ENCODE results near the gene ALDH1A3. TPM values are rescaled to one million over a fixed set of nuclear protein-coding genes. Genes with fewer than 3 reads are reported as not detected.

Gene ALDH1A3
- total and polyA plus RNA-seq, 2 of the 4 experiments (the other 2 are of a cell fraction): 3.1 to 5.0 TPM

GRCh38 chr15:100891307-100892012, 11.8 kb downstream of the ALDH1A3 start:
- no peak overlapping the region for H4K91ac ChIP-seq (ENCODE audit: insufficient read depth, low read depth, low read length)
- H2BK5ac ChIP-seq (ENCODE audit: low read depth, low read length, poor library complexity, severe bottlenecking): no peak overlapping the region
- no peaks in the 10 kb centered on the region for H4K20me1 ChIP-seq (ENCODE audit: insufficient read depth, low read length)
- no peak overlapping the region for H3K56ac ChIP-seq (ENCODE audit: extremely low read depth, insufficient read depth, low read length)
- POLR2A ChIA-PET (ENCODE audit: unreplicated experiment): no interaction called here
- no peak overlapping the region for H3K27ac ChIP-seq (ENCODE audit: insufficient read depth, low read length)
- H3K4me3 ChIP-seq (ENCODE audit: insufficient read depth, low read depth, low read length): no peak overlapping the region
- no peak overlapping the region for H4K8ac ChIP-seq (ENCODE audit: low read depth in 2 of 2, low read length in 2 of 2)
- peak overlapping the region; percentile 5 for H2AK9ac ChIP-seq (replicated peaks; ENCODE audit: low read depth, low read length, poor library complexity)
- no peak overlapping the region for H3K18ac ChIP-seq (ENCODE audit: low read depth, low read length)
- intact Hi-C loops (cut with micrococcal nuclease): no loop called here
- dilution Hi-C loops (cut with HindIII; ENCODE audit: low sequenced_read_pairs, unreplicated experiment): no loop called here
- no peak overlapping the region for H3K23ac ChIP-seq (ENCODE audit: low read depth, low read length)
- H2BK15ac ChIP-seq (ENCODE audit: low read depth, low read length): no peak overlapping the region
- in situ Hi-C loops (cut with MboI; ENCODE audit: low sequenced_read_pairs): no loop called here
- no peak overlapping the region for H3K9ac ChIP-seq (ENCODE audit: low read depth, low read length)
- 78% methylated on average over 3 of the region's 21 CpGs; no CpG with 5 or more reads in 1 of the 2 experiments for WGBS, 2 experiments (ENCODE audit: extremely low coverage in 2 of 2, insufficient read length in 1 of 2)
- H4K5ac ChIP-seq (ENCODE audit: low read depth, low read length): no peak overlapping the region
- no peak overlapping the region for H2AFZ ChIP-seq (replicated peaks; ENCODE audit: low read length, poor library complexity)
- H2AK5ac ChIP-seq (ENCODE audit: low read depth, low read length): no peak overlapping the region
- DNase-seq (no peak), ATAC-seq (ENCODE audit: low read depth) (no peak)
- no peak overlapping the region for H2BK120ac ChIP-seq (ENCODE audit: low read depth, low read length)
- no peak overlapping the region for H3K4ac ChIP-seq (ENCODE audit: low read depth, low read length)
- CTCF ChIA-PET: no interaction called here
- TF ChIP-seq CTCF (conservative IDR thresholded peaks at IDR 0.05; ENCODE audit: low read depth, low read length) (no peak), BHLHE40 (IDR thresholded peaks at IDR 0.05; ENCODE audit: low read depth, low read length) (no peak), FOS (IDR thresholded peaks at IDR 0.05; ENCODE audit: low read depth, low read length) (no peak), NFE2L2 (IDR thresholded peaks at IDR 0.05; ENCODE audit: low read depth, low read length) (no peak), MAZ (IDR thresholded peaks at IDR 0.05; ENCODE audit: borderline replicate concordance, low read depth, low read length) (no peak), CEBPB (IDR thresholded peaks at IDR 0.05; ENCODE audit: low read depth, low read length) (no peak), RAD21 (IDR thresholded peaks at IDR 0.05; ENCODE audit: low read length) (no peak), MAFK (IDR thresholded peaks at IDR 0.05; ENCODE audit: low read depth, low read length) (no peak), CHD1 (IDR thresholded peaks at IDR 0.05; ENCODE audit: low read depth, low read length) (no peak), RCOR1 (IDR thresholded peaks at IDR 0.05; ENCODE audit: insufficient replicate concordance, low read length) (no peak), USF2 (IDR thresholded peaks at IDR 0.05; ENCODE audit: low read depth, low read length) (no peak), RFX5 (IDR thresholded peaks at IDR 0.05; ENCODE audit: low read depth, low read length) (no peak)
- no peaks in the 10 kb centered on the region; the same call in 1 of the 2 replicates for H3K27me3 ChIP-seq (ENCODE audit: control insufficient read depth, insufficient read depth, low read length)
- H2BK20ac ChIP-seq (ENCODE audit: low read depth, low read length): no peak overlapping the region
- peaks cover 2% of the 10 kb centered on the region; the same call in 1 of the 2 replicates for H3K9me1 ChIP-seq (ENCODE audit: insufficient read depth, low read length)
- no TSS peak for BruUV-seq (replicated peaks)
- no peak overlapping the region for H3K4me2 ChIP-seq (ENCODE audit: low read depth, low read length)
- no peak overlapping the region for H3K14ac ChIP-seq (replicated peaks; ENCODE audit: low read depth, low read length)
- H3K79me1 ChIP-seq (ENCODE audit: low read depth in 1 of 2, low read length in 2 of 2): no peaks in the 10 kb centered on the region
- no peaks in the 10 kb centered on the region for H3K36me3 ChIP-seq (ENCODE audit: control insufficient read depth, insufficient read depth, low read length)
- peaks cover 9% of the 10 kb centered on the region for H3K4me1 ChIP-seq (ENCODE audit: control insufficient read depth, insufficient read depth, low read length)
- no peaks in the 10 kb centered on the region for H3K9me3 ChIP-seq (ENCODE audit: control insufficient read depth, insufficient read depth, low read length)

All from IMR-90 (cell line).